Astrocyte of the hippocampus (primary cell): Measurements from ENCODE around the gene RNF175.
A peak's percentile ranks its signal among the peaks of the same experiment; 100 is the strongest.

Source experiments
- DNase-seq: peaks from one replicate; pipeline ENCODE4 v3.0.0; 2011; ENCODE audit warnings: low read depth, low spot score

RNF175 gene

DNA sequence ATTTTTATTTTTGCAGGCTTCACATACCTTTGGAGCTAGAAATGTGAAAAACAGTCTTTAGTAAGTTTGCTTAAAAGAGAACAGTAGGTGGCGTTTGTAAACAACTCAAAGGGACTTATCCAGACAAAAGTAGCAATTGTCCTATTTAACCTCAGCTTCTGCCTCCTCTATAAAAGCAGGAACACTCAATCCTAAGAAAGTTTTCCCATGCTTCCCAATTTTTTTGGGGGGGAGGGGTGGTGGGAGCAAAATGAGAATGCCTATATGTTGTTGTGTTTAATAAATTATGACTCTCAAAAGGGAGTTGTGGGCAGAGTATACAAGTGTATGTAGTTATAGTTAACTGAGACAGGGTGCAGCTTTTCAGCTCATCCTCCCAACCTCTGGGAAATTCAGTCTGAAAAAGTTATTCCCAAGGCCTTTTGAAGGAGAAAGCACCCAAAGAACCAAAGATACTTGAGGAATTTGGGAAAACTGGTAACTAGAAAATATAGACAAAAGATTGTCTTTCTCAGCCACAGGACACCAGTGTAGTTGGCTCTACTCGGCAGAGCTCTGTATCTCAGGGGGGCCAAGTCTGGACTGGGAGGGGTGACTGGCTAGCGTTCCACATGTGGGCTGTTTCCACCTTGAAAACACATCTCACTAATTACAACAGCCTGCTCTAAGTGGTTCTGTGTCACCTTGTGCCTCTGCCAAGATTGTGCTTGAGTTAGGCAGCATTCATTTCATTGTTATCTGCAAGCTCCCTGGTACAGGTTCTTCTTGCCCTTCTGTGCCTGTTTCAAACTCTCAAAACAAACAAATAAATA lies 26.3 kb upstream of the RNF175 start:
- DNase-seq: peak; percentile 59

GRCh38 chr4:153784166-153784699 lies 24.4 kb upstream of the RNF175 start:
- no peak for DNase-seq

DNA sequence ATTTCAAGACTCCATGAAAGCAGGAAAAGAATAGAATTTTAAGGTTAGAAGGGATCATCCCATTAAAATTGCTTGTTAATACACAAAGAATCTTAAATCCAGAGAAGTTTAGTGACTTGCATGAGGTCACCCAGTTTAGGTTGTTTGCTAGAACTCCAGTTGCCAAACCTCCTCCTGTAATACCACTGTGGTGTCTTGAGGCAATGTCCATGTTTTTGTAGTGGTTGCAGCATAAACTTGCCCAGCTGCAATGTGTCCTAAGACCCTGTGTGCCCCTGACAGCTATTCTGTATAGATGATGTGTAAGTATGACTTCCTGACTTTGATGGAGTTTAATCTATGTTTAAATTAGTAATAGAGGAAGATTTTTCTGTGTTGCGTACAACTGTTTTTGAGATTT lies 22.8 kb upstream of the RNF175 start:
- DNase-seq: no peak

DNA sequence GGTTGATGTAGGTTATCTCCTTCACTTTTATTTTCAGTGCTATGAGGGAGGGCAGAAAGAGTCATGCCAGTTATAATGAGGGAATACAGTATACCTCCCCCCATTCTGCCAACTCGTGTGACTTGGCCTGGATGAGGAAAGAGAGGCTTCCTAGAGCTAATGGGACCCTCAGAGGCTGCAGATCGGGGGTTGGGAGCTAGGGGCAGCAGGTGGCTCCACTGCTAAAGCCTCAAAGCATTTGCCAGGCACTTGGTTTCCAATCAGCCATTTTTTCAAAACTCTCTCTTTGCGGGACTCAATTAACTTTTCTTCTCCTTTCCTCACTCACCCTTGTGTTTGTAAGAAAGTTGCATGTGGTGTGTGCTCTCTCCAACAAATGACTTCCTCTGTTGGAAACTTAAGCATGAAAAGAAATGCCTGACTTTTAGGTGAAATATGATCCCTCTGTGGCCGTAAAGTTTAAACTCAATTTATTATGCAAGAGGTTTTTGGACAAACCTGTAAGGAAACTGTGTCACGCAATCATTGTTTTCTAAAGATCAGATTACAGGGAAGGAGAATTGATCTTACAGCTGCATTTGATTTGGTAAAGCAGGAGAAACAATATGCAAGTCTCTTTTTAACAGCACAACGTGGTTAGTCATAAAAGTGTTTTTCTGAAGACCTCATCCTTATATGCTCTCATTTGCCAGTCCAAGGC lies 22.0 kb upstream of the RNF175 start:
- DNase-seq: peak; percentile 50

DNA sequence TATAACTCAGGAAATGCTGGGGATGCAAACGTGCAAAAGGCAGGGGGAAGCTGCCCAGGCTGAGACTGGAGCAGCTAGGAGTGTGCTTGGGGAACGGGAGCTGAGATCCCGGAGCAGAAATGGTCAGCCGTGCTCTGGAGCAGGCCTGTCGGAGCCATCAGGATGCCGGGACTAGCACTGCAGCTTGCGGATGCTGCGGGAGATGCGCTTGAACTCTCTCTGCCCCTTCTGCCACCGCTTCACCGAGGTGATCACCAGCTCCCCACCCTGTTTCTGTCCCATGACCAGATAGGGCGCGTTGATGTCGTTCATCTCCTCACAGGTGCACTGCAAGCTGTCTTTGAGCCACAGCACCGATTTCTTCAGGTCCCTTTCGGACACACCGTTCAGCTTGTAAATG lies 21.5 kb upstream of the RNF175 start:
- DNase-seq: no peak

DNA sequence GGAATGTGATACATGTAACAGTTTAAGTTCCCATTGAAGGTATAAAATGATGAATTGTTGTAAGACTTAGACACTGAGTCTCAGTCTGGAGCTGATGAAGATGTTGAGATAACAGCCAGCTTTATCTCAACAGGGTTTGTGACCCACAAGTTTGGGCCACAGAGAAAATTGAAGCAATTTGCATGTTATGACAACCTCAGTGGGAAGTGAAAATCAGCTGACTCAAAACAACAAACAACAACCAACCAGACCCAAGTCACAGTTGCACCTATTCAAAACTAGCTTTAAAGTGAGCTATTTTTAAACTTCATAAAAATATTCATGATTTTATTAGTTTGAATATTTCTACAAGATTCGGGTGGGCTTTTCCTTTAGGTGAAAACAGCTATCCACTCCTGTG lies 21.1 kb upstream of the RNF175 start:
- DNase-seq: no peak

GRCh38 chr4:153780221-153780620 lies 20.4 kb upstream of the RNF175 start:
- no peak for DNase-seq

DNA sequence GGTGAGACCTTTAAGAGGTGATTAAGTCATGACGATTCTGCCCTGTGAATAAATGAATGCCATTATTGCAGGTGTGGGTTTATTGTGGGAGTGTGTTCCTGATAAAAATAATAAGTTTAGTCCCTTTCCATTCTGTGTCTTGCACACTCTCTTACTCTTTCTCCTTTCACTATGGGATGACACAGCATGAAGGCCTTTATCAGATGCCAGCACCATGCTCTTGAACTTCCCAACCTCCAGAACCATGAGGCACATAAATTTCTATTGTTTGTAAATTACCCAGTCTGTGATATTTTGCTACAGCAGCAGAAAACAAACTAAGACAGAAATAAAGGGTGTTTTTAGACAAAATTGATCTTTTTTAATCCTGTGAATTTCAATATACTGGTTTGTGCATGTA lies 18.6 kb upstream of the RNF175 start:
- DNase-seq: no peak

DNA sequence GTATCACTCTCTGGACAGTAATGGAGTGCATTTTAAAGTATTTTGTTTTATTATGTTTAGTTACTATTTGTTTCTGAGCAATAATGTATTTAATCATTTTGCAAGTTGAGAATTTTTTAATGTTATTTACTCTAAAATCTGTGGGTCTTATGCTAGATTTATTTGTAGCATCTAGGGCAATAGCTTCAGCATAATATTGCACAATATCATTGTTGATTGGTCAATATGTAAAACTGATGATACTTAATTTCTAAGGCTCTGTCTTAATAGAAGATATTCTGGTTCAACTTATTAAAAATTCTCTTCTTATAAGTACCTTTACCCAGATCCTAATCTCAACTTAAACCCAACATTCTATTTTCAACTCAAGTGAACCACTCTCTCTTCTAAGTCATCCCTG lies 17.6 kb upstream of the RNF175 start:
- no peak for DNase-seq

- no peak for DNase-seq
Measured at GRCh38 chr4:153776601-153777000, 16.8 kb upstream of the RNF175 start.

DNA sequence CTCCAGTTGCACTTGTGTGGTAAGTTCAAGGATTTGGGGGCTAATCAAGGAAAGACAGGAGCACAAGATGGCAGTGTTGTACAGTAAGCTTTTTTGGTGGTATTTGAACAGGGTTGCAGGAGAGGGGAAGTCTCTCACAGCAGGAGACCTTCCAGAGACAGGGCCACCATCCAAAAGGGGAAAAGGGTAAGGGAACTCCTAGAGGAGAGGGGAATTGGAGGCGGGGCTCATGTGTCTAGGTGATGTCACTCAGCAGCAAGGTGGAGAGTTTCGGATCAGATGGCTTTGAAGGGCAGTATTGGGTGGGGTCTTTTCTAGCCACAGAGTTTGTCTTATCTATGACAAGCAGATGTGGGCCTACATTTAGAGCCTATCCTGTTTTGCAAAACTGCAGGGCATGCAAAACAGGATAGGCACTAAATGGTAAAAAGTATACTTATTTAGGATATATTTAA lies 13.4 kb upstream of the RNF175 start:
- peak; percentile 29 for DNase-seq

DNA sequence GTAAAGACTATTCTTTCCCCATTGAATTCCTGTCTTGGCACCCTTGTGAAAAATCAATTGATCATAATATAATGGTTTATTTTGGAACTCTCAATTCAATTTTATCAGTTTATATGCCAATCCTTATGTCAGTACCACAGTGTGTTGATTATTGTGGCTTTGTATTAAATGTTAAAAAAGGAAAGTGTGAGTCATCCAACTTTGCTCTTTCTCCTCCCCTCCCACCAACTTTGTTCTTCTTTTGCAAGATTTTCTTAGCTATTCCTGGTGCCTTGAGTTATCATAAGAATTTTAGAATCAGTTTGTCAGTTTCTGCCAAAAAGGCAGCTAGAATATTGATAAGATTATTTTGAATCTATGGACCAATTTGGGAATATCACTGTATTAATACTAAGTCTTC lies 11.2 kb upstream of the RNF175 start:
- DNase-seq: no peak

GRCh38 chr4:153766758-153767157 lies 6.9 kb upstream of the RNF175 start:
- no peak for DNase-seq

DNA sequence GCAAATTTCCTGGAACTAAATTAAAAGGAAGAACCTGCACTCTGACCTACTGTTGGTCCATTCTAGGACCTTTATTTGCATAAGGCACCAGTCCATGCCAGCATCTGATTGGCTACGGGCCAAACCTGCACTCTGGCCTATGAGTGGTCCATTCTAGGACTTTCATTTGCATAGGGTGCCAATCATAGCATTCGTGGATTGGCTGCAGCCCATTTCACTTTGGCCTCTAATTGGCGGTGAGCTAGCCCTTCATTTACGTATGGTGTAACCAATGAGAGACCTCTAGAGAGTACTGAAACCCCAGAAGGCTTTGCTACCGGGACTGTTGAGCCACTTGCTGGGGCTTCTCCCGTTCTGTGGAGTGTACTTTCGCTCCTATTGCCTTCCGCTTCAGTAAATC lies 6.1 kb upstream of the RNF175 start:
- no peak for DNase-seq

- DNase-seq: peak; percentile 70
Measured at GRCh38 chr4:153764601-153765368, 5.0 kb upstream of the RNF175 start.

GRCh38 chr4:153763404-153763803 lies 3.6 kb upstream of the RNF175 start:
- DNase-seq: no peak

- no peak for DNase-seq
Measured at GRCh38 chr4:153758688-153759406, 977 bp downstream of the RNF175 start.

DNA sequence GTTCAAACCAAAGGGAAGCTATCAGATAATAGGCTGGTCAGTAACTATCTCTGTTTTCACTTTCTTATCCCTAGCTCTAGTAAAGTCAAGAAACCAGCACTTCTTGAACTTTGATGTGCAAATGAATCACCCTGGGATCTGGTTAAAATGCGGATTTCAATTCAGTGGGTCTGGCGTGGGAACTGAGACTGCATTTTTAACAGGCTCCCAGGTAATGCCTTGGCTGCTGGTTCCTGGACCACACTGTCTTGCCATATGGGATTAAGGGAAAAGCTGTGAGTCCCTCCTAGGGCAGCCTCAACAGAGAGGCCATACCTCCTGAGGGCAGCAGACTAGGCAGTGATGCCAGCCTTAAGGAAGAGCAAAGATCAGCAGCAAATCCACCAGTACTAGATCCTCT lies 1.7 kb downstream of the RNF175 start:
- DNase-seq: no peak

GRCh38 chr4:153757407-153757806 lies 2.4 kb downstream of the RNF175 start:
- DNase-seq: peak; percentile 80

- no peak for DNase-seq
Measured at GRCh38 chr4:153755186-153755585, 4.6 kb downstream of the RNF175 start.

DNA sequence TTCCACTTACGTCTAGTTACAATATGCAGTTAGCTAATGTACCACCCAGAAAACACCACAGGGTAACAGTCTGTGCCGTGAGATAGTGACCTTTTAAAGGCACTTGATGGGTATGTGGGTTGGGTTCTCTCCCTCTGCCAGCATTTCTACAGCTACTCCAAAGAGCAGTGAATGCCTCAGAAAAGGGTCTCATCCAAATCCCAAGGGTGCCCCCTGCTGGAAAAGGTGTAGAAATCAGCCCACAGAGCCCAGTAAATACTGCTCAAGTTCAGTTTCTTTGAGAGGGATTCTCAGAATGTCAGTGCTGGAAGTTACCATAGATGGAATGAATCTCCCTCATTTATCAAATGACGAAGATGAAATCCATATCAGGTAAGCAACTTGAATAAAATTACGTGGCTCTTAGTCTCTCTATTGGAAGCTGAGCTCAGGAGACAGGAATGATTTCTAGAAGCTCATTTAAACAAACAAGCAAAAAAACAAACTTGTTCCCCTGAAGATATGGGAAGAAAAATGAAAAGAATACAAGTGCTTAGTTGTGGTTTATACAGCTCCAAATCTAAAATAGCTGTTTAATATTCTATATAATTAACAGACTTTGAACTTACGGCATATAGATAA lies 9.5 kb downstream of the RNF175 start:
- peak; percentile 91 for DNase-seq
